IMR-90 (cell line): ENCODE measurements around the gene RTN4RL2. TPM values are rescaled to one million over a fixed set of nuclear protein-coding genes. Genes with fewer than 3 reads are reported as not detected.

Source experiments
- ATAC-seq: fragments of 200-7000 bp; cut with Tn5 transposase; 2 replicates; pipeline ENCODE4 v1.9.1; 2020; ENCODE audit warnings: low read depth, mild to moderate bottlenecking, moderate library complexity
- BruUV-seq: library from RNA; stranded (reverse); fragments of 400-500 nt; replicated peaks from 2 replicates; lab custom pipeline; 2021; lab: Mats Ljungman, UMichigan
- CTCF ChIA-PET: fragments of 300-600 bp; formaldehyde crosslinking; extraction: SDS; loops from one replicate; lab custom pipeline; 2021; ENCODE audit warnings: antibody characterized with exemption; lab: Yijun Ruan, JAX
- POLR2A ChIA-PET: fragments of 300-600 bp; sonication (Branson Sonifier 250); formaldehyde crosslinking; loops from one replicate; lab custom pipeline; 2022; ENCODE audit warnings: antibody characterized with exemption; ENCODE audit not compliant: unreplicated experiment; lab: Charles Lee
- DNase-seq: peaks from one replicate; pipeline ENCODE4 v3.0.0; 2013
- H2AFZ ChIP-seq: replicated peaks from 2 replicates; pipeline ENCODE3; 2013; ENCODE audit warnings: low read length, mild to moderate bottlenecking; ENCODE audit not compliant: poor library complexity
- H2AK5ac ChIP-seq: 2 replicates; pipeline ENCODE4 v1.6.1; 2013; ENCODE audit warnings: low read depth, low read length, inconsistent platforms
- H2AK9ac ChIP-seq: replicated peaks from 2 replicates; pipeline ENCODE3; 2013; ENCODE audit warnings: mild to moderate bottlenecking, low read depth, low read length, moderate library complexity; ENCODE audit not compliant: poor library complexity
- H2BK120ac ChIP-seq: 2 replicates; pipeline ENCODE4 v1.6.1; 2013; ENCODE audit warnings: low read depth, low read length, inconsistent platforms
- H2BK15ac ChIP-seq: 3 replicates; pipeline ENCODE4 v1.6.1; 2013; ENCODE audit warnings: low read depth, low read length, inconsistent platforms
- H2BK20ac ChIP-seq: 2 replicates; pipeline ENCODE4 v1.6.1; 2013; ENCODE audit warnings: low read depth, mild to moderate bottlenecking, inconsistent platforms, low read length, moderate library complexity
- H2BK5ac ChIP-seq: 2 replicates; pipeline ENCODE4 v1.6.1; 2013; ENCODE audit warnings: mild to moderate bottlenecking, low read depth, low read length, inconsistent platforms; ENCODE audit not compliant: poor library complexity, severe bottlenecking
- H3K14ac ChIP-seq: replicated peaks from 2 replicates; pipeline ENCODE4 v1.6.1; 2013; ENCODE audit warnings: low read depth, low read length, inconsistent platforms
- H3K18ac ChIP-seq: 2 replicates; pipeline ENCODE4 v1.6.1; 2013; ENCODE audit warnings: low read depth, low read length, control low read depth
- H3K23ac ChIP-seq: 2 replicates; pipeline ENCODE4 v1.6.1; 2013; ENCODE audit warnings: low read depth, low read length, inconsistent platforms
- H3K27ac ChIP-seq: 2 replicates; pipeline ENCODE4 v1.5.1; 2013; ENCODE audit warnings: mild to moderate bottlenecking, control low read depth, low read length; ENCODE audit not compliant: insufficient read depth
- H3K27me3 ChIP-seq: 2 replicates; pipeline ENCODE4 v1.6.1; 2013; ENCODE audit warnings: low read length; ENCODE audit not compliant: control insufficient read depth, insufficient read depth
- H3K36me3 ChIP-seq: 2 replicates; pipeline ENCODE4 v1.6.1; 2013; ENCODE audit warnings: low read length, mixed read lengths; ENCODE audit not compliant: control insufficient read depth, insufficient read depth
- H3K4ac ChIP-seq: 2 replicates; pipeline ENCODE4 v1.6.1; 2013; ENCODE audit warnings: low read depth, low read length, inconsistent platforms
- H3K4me1 ChIP-seq: 2 replicates; pipeline ENCODE4 v1.6.1; 2013; ENCODE audit warnings: low read length, mixed read lengths; ENCODE audit not compliant: control insufficient read depth, insufficient read depth
- H3K4me2 ChIP-seq: 2 replicates; pipeline ENCODE4 v1.6.1; 2013; ENCODE audit warnings: low read depth, mild to moderate bottlenecking, control low read depth, low read length, moderate library complexity
- H3K4me3 ChIP-seq: 2 replicates; pipeline ENCODE4 v1.5.1; 2013; ENCODE audit warnings: low read depth, mild to moderate bottlenecking, control low read depth, low read length, moderate library complexity; ENCODE audit not compliant: insufficient read depth
- H3K56ac ChIP-seq: 2 replicates; pipeline ENCODE4 v1.6.1; 2013; ENCODE audit warnings: low read length, inconsistent platforms; ENCODE audit not compliant: insufficient read depth; ENCODE audit errors: extremely low read depth
- H3K79me1 ChIP-seq, 2 experiments: 2 replicates each; pipeline ENCODE4 v1.6.1; 2013; ENCODE audit warnings: low read length in 2 of 2, inconsistent platforms in 1 of 2, low read depth in 1 of 2
- H3K9ac ChIP-seq: 2 replicates; pipeline ENCODE4 v1.6.1; 2013; ENCODE audit warnings: low read depth, low read length, control low read depth
- H3K9me1 ChIP-seq: 2 replicates; pipeline ENCODE4 v1.6.1; 2013; ENCODE audit warnings: low read length, inconsistent platforms; ENCODE audit not compliant: insufficient read depth
- H3K9me3 ChIP-seq: 2 replicates; pipeline ENCODE4 v1.6.1; 2013; ENCODE audit warnings: low read length; ENCODE audit not compliant: control insufficient read depth, insufficient read depth
- H4K20me1 ChIP-seq: 2 replicates; pipeline ENCODE4 v1.6.1; 2013; ENCODE audit warnings: low read length, inconsistent platforms; ENCODE audit not compliant: insufficient read depth
- H4K5ac ChIP-seq: 2 replicates; pipeline ENCODE4 v1.6.1; 2013; ENCODE audit warnings: mild to moderate bottlenecking, low read depth, low read length, control low read depth
- H4K8ac ChIP-seq, 2 experiments: 2 replicates each; pipeline ENCODE4 v1.6.1; 2013; ENCODE audit warnings: low read depth in 2 of 2, low read length in 2 of 2, control low read depth in 1 of 2, inconsistent platforms in 1 of 2
- H4K91ac ChIP-seq: 2 replicates; pipeline ENCODE4 v1.6.1; 2013; ENCODE audit warnings: low read depth, low read length, inconsistent platforms; ENCODE audit not compliant: insufficient read depth
- BHLHE40 ChIP-seq: fragments of 150-350 bp; IDR thresholded peaks from 2 replicates; pipeline ENCODE4 v1.6.1; 2016; ENCODE audit warnings: mild to moderate bottlenecking, low read depth, low read length
- CEBPB ChIP-seq: IDR thresholded peaks from 2 replicates; pipeline ENCODE4 v1.6.1; 2012; ENCODE audit warnings: low read depth, low read length, improper control_type of control experiment
- CHD1 ChIP-seq: IDR thresholded peaks from 2 replicates; pipeline ENCODE4 v1.6.1; 2012; ENCODE audit warnings: low read depth, low read length, improper control_type of control experiment
- FOS ChIP-seq: fragments of 150-350 bp; IDR thresholded peaks from 2 replicates; pipeline ENCODE4 v1.6.1; 2016; ENCODE audit warnings: low read depth, low read length
- MAFK ChIP-seq: IDR thresholded peaks from 2 replicates; pipeline ENCODE4 v1.6.1; 2012; ENCODE audit warnings: low read depth, low read length, improper control_type of control experiment
- MAZ ChIP-seq: IDR thresholded peaks from 2 replicates; pipeline ENCODE4 v1.6.1; 2012; ENCODE audit warnings: low read depth, mild to moderate bottlenecking, low read length, improper control_type of control experiment, moderate library complexity, borderline replicate concordance
- MXI1 ChIP-seq: IDR thresholded peaks from 2 replicates; pipeline ENCODE4 v1.6.1; 2012; ENCODE audit warnings: low read depth, mild to moderate bottlenecking, low read length, moderate library complexity, borderline replicate concordance
- NFE2L2 ChIP-seq: fragments of 150-350 bp; IDR thresholded peaks from 2 replicates; pipeline ENCODE4 v1.6.1; 2016; ENCODE audit warnings: low read depth, mild to moderate bottlenecking, low read length
- POLR2A ChIP-seq: IDR thresholded peaks from 2 replicates; pipeline ENCODE4 v1.6.1; 2012; ENCODE audit warnings: mild to moderate bottlenecking, low read depth, low read length
- RAD21 ChIP-seq: IDR thresholded peaks from 2 replicates; pipeline ENCODE4 v1.6.1; 2012; ENCODE audit warnings: low read length, improper control_type of control experiment
- RCOR1 ChIP-seq: IDR thresholded peaks from 2 replicates; pipeline ENCODE4 v1.6.1; 2012; ENCODE audit warnings: mild to moderate bottlenecking, low read length, improper control_type of control experiment; ENCODE audit not compliant: insufficient replicate concordance
- RFX5 ChIP-seq: IDR thresholded peaks from 2 replicates; pipeline ENCODE4 v1.8.0; 2012; ENCODE audit warnings: low read depth, mild to moderate bottlenecking, low read length, moderate library complexity
- SMC3 ChIP-seq: fragments of 150-350 bp; IDR thresholded peaks from 2 replicates; pipeline ENCODE4 v1.6.1; 2016; ENCODE audit warnings: low read depth, mild to moderate bottlenecking, antibody characterized with exemption, low read length, moderate library complexity
- WGBS, 2 experiments: methylation state at CpG; one replicate each; pipeline versions ENCODE4 v1.1.5 to v1.1.7; 2013; ENCODE audit warnings: missing lambda C conversion rate in 2 of 2; ENCODE audit not compliant: insufficient read length in 1 of 2; ENCODE audit errors: extremely low coverage in 2 of 2; 5-methylcytosine and 5-hydroxymethylcytosine counted together
- dilution Hi-C: fragments of 300-500 bp; cut with HindIII; formaldehyde crosslinking; loops from one replicate; pipeline ENCODE4 v1.14.3; 2018; ENCODE audit warnings: low sequenced_read_pairs; ENCODE audit not compliant: unreplicated experiment
- in situ Hi-C: fragments of 300-500 bp; cut with MboI; formaldehyde crosslinking; loops from 3 replicates; pipeline ENCODE4 v1.14.3; 2019; ENCODE audit warnings: low sequenced_read_pairs, inconsistent platforms, mixed read lengths
- intact Hi-C: fragments of 100-400 bp; cut with micrococcal nuclease; formaldehyde crosslinking; loops from 2 replicates; pipeline ENCODE4 v1.10.0; 2022
- polyA plus RNA-seq, 3 experiments: library from polyadenylated mRNA; depleted of rRNA; stranded (reverse); fragments of >200 nt; gene quantifications; 2 replicates each; pipeline ENCODE4 v1.2.3, GENCODE V29; 2012; ENCODE audit warnings: low replicate concordance in 1 of 3
- total RNA-seq: library from RNA; depleted of rRNA; stranded (reverse); fragments of >200 nt; gene quantifications from 2 replicates; pipeline ENCODE4 v1.2.3, GENCODE V29; 2012
- TF ChIP-seq, protein P1 (sequence below): fragments of 150-350 bp; IDR thresholded peaks from 2 replicates; pipeline ENCODE4 v1.6.1; 2016; ENCODE audit warnings: low read depth, mild to moderate bottlenecking, low read length, moderate library complexity, borderline replicate concordance
- TF ChIP-seq, protein P2 (sequence below): fragments of 150-350 bp; IDR thresholded peaks from 2 replicates; pipeline ENCODE4 v1.6.1; 2017; ENCODE audit warnings: mild to moderate bottlenecking, antibody characterized with exemption, low read length, low read depth
- TF ChIP-seq, protein P3 (sequence below): conservative IDR thresholded peaks from 2 replicates; pipeline ENCODE4 v1.5.1; 2012; ENCODE audit warnings: mild to moderate bottlenecking, low read depth, low read length, improper control_type of control experiment

Gene RTN4RL2
- total and polyA plus RNA-seq, 2 of the 4 experiments (the other 2 are of a cell fraction), result 1.5 TPM; not detected in 1

DNA sequence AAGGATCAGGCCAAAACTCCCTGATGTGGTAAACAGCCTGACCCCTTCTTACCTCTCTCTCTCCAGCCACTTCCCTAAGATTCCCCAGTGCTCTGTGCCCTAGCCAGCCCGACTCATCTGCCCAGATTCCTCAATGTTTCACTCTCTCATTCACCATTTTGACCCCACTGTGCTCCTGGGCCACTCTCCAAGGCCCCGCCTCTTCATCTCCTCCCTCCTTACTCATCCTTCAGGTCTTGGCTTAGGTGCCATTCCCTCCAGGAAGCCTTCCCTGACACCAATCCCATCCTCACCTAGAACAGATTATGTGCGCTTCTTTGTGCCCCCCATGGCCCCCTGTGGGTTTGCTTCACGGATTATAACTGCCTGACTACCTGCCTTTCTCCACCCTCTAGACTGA, 46.6 kb upstream of the RTN4RL2 start:
- BruUV-seq, result no TSS peak
- H4K5ac ChIP-seq, result no peak overlapping the region
- no peak overlapping the region for H3K4me2 ChIP-seq
- dilution Hi-C loops, result no loop called here
- H3K9me3 ChIP-seq, result no peaks in the 10 kb centered on the region
- POLR2A ChIA-PET, result no interaction called here
- H4K8ac ChIP-seq, result no peak overlapping the region
- no peak overlapping the region for H2BK15ac ChIP-seq
- no peaks in the 10 kb centered on the region for H3K27me3 ChIP-seq
- H3K79me1 ChIP-seq, result no peaks in the 10 kb centered on the region
- CTCF ChIA-PET, result no interaction called here
- no peak overlapping the region for H3K23ac ChIP-seq
- TF ChIP-seq CHD1, result no peak
- no peak for TF ChIP-seq CEBPB
- TF ChIP-seq MXI1, result no peak
- no peak for TF ChIP-seq BHLHE40
- TF ChIP-seq SMC3, result no peak
- TF ChIP-seq, protein P1, sequence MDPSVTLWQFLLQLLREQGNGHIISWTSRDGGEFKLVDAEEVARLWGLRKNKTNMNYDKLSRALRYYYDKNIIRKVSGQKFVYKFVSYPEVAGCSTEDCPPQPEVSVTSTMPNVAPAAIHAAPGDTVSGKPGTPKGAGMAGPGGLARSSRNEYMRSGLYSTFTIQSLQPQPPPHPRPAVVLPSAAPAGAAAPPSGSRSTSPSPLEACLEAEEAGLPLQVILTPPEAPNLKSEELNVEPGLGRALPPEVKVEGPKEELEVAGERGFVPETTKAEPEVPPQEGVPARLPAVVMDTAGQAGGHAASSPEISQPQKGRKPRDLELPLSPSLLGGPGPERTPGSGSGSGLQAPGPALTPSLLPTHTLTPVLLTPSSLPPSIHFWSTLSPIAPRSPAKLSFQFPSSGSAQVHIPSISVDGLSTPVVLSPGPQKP, result no peak
- TF ChIP-seq RCOR1, result no peak
- TF ChIP-seq, protein P2, sequence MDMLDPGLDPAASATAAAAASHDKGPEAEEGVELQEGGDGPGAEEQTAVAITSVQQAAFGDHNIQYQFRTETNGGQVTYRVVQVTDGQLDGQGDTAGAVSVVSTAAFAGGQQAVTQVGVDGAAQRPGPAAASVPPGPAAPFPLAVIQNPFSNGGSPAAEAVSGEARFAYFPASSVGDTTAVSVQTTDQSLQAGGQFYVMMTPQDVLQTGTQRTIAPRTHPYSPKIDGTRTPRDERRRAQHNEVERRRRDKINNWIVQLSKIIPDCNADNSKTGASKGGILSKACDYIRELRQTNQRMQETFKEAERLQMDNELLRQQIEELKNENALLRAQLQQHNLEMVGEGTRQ, result no peak
- no peak for TF ChIP-seq POLR2A
- TF ChIP-seq MAZ, result no peak
- TF ChIP-seq RAD21, result no peak
- TF ChIP-seq NFE2L2, result no peak
- no peak for TF ChIP-seq FOS
- TF ChIP-seq RFX5, result no peak
- TF ChIP-seq, protein P3, sequence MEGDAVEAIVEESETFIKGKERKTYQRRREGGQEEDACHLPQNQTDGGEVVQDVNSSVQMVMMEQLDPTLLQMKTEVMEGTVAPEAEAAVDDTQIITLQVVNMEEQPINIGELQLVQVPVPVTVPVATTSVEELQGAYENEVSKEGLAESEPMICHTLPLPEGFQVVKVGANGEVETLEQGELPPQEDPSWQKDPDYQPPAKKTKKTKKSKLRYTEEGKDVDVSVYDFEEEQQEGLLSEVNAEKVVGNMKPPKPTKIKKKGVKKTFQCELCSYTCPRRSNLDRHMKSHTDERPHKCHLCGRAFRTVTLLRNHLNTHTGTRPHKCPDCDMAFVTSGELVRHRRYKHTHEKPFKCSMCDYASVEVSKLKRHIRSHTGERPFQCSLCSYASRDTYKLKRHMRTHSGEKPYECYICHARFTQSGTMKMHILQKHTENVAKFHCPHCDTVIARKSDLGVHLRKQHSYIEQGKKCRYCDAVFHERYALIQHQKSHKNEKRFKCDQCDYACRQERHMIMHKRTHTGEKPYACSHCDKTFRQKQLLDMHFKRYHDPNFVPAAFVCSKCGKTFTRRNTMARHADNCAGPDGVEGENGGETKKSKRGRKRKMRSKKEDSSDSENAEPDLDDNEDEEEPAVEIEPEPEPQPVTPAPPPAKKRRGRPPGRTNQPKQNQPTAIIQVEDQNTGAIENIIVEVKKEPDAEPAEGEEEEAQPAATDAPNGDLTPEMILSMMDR, result no peak
- no peak for TF ChIP-seq MAFK
- H3K9me1 ChIP-seq, result no peaks in the 10 kb centered on the region; the same call in 1 of the 2 replicates
- H2AK9ac ChIP-seq, result no peak overlapping the region
- DNase-seq, result no peak
- H2BK5ac ChIP-seq, result no peak overlapping the region
- no peak overlapping the region for H3K4ac ChIP-seq
- peaks cover 31% of the 10 kb centered on the region for H3K36me3 ChIP-seq
- H4K20me1 ChIP-seq, result no peaks in the 10 kb centered on the region
- H3K18ac ChIP-seq, result no peak overlapping the region
- H4K91ac ChIP-seq, result no peak overlapping the region
- intact Hi-C loops, result no loop called here
- in situ Hi-C loops, result no loop called here
- H2BK120ac ChIP-seq, result no peak overlapping the region
- H3K4me1 ChIP-seq, result peaks cover 3% of the 10 kb centered on the region; the same call in 1 of the 2 replicates
- no peak overlapping the region for H2BK20ac ChIP-seq
- 86% methylated on average over 2 of the region's 4 CpGs; no CpG with 5 or more reads in 1 of the 2 experiments for WGBS, 2 experiments
- H3K14ac ChIP-seq, result no peak overlapping the region
- no peak overlapping the region for H3K27ac ChIP-seq
- no peak overlapping the region for H2AK5ac ChIP-seq
- no peak for ATAC-seq
- H3K56ac ChIP-seq, result no peak overlapping the region
- H3K9ac ChIP-seq, result no peak overlapping the region
- no peak overlapping the region for H3K4me3 ChIP-seq
- no peak overlapping the region for H2AFZ ChIP-seq
